HG03457 (cell line): ENCODE measurements around the gene WIZ.

Source experiments
- ATAC-seq: cut with Tn5 transposase; IDR thresholded peaks from one replicate; pipeline ENCODE4 v1.9.1; 2021; ENCODE audit warnings: moderate number of reproducible peaks; ENCODE audit not compliant: unreplicated experiment

Gene WIZ

GRCh38 chr19:15379083-15379998 is 70.4 kb downstream of the WIZ start, which contains the start of gene AKAP8:
TSS of gene AKAP8 (minus strand) at chr19:15379787. CDS start at chr19:15379731, 56 bp downstream.
- ATAC-seq, result peak; percentile 58

- ATAC-seq, result no peak
These were observed 71.1 kb downstream of the WIZ start for GRCh38 chr19:15378534-15379082.

DNA sequence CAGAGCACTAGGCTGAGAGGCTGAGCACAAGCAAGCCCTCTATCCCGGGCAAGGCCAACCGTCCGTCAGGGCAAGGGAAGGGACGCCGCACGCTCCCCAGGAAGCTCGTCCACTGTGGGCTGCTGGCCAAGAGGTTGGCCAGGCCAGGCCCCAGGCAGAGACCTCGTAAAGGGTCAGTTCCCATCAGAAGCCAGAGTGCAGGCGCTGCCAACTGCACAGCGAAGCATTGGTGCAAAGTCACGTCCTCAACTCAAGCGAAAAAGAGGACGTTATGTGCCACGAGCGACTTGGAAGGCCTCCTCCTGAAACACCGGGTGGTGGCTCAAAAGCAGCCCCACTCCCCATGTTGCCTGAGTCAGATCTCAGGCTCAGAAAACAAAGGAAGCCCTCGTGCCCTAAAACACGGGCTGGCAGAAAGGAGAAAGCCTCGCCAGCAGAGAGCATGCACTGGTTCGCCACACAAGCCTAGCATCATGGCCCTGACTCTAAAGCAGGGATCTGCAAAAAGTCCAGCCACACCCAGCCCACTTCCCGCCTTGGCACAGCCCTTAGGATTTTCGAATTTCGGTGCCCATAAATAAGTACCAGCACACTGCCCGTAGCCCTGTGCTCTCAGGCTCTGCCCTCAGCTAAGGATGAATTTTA is 74.8 kb downstream of the WIZ start:
- ATAC-seq, result no peak

GRCh38 chr19:15374105-15374651 is 75.6 kb downstream of the WIZ start:
- no peak for ATAC-seq

- ATAC-seq, result no peak
These were observed 76.1 kb downstream of the WIZ start for GRCh38 chr19:15373644-15374043.

- no peak for ATAC-seq
These were observed 76.9 kb downstream of the WIZ start for GRCh38 chr19:15372891-15373301.

GRCh38 chr19:15372470-15372869 is 77.3 kb downstream of the WIZ start:
- no peak for ATAC-seq

DNA sequence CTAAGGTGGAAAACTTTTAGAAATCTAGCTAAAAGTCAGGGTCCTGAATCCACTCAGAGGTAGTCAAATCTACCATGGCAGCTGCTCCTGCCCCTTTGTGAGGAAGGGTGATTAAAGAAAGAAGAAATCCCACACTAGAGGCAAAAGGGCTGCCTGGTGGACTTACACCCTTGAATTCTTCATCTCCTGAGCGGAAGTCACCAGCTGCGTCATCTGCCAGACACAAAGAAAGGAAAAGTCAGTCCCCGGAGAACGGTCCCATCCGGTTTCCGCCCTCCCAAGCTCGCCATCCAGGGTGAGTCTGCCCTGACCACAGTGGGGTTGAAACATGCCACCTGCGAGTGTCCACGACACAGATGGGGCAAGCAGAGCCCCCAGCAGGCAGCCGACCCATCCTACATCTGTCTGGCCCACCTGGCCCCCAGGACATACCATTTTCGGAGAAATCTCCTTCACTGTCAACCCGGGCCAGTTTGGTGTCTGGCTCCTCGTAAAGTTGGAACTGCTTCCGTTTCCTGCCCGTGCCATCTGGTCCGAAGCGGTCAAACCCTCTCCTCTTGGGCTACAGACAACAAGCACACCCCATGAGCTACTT is 77.9 kb downstream of the WIZ start:
- no peak for ATAC-seq

- ATAC-seq, result no peak
These were observed 78.6 kb downstream of the WIZ start for GRCh38 chr19:15371119-15371518.
